NCI-H1436 (cell line): Measurements from ENCODE around the gene ELMO2.
A peak's percentile ranks its signal among the peaks of the same experiment; 100 is the strongest.

ENCODE experiments used
- DNase-seq: peaks from one replicate; lab custom pipeline; 2025; lab: John Stamatoyannopoulos, UW

ELMO2 gene

DNA sequence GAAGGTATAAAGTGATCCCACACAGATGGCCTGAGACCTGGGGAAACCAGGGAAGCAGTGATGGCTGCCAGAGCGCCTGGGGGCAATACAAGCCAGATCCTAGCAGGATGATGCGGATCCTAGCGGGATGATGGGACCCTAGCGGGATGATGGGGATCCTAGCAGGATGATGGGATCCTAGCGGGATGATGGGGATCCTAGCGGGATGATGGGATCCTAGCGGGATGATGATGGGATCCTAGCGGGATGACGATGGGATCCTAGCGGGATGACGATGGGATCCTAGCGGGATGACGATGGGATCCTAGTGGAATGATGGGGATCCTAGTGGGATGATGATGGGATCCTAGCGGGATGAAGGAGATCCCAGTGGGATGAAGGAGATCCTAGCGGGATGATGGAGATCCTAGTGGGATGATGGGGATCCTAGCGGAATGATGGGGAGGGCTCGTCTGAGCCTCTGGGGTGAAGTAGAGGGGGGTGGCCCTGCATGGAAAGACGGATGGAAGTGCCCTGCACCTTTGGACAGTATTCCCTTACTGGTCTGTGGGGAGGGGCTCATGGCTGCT lies 54.0 kb downstream of the ELMO2 start:
- no peak for DNase-seq

DNA sequence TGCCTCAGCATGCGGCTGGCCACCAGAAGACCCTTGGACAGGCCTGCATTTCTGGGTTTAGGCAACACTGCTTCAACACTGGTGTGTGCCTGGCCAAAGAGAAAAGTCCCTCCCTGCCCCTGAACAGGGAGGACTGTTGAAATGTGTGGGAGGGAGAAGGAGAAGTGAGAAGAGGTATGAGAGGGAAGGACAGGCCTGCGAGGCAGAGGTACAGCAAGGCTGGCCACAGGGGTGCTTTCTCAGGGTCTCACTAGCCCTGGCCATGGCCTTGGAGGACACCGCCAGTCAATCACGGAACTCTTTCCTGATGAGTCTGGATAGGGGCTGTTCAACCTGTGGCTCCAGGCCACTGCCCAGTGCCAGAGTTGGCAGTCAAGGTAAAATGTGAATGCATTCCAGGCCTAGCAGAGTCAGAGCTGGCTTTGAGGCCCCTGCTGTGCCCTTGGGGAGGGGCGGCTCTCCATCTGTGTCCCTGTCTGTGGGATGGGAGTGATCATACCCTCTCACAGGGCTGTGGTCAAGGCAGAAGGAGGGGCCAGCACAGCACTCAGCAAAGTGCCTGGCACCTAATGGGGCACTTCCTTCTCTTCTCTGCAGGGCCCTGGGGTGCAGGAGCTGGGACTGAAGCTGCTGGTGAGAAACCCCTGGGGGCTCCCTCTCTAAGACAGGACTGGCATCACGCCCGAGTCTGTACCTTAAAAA lies 54.9 kb downstream of the ELMO2 start:
- no peak for DNase-seq

DNA sequence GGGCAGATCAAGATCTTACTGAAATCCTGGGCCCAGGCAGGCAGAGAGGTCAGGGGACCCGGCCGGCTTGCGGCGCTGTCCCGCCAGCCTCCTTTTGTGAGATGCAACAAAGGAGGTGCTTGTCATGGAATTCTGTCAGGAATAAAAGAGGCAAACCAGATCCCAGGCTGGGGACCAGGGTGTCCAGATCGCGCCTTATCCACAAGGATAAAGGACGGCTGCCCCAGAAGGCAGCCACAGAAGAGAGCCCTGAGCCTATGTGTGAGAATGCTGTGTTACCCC lies 55.5 kb downstream of the ELMO2 start:
- DNase-seq, result no peak

DNA sequence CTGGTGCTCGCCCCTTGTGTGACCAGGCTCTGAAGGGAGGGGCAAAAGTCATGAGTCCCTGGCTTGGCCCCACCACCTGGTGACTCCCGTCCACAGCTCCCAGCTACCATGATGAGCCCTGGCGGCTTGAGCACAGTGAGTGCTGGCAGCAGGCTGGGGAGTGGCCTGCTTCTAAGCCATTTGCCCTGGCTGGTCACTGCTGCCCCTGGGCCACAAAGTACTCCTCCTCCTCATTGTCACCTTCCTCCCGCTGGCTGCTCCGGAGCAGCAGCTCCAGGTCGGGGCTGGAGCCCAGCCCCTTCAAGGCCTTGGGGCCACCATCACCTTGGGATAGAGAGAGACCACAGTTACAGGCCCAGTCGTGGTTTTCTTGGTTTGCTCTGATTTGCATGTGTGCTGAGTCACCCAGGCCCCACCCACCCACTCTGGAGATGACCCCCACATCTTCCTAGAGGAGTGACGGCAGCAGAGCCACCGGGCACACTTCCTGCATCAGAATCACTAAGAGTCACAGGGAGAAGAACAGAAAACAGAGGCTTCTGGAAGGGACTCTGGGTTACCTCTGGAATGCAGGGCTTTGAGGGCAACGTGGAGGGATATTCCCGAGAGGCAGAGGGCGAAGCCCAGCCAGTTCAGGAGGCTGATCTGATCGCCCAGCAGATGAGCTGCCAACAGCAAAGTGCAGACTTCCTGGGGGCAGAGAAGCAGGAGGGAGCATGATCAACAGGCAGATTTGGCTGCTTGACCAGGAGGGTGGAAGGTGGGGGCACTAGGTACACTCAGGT lies 56.0 kb downstream of the ELMO2 start:
- DNase-seq, result no peak

DNA sequence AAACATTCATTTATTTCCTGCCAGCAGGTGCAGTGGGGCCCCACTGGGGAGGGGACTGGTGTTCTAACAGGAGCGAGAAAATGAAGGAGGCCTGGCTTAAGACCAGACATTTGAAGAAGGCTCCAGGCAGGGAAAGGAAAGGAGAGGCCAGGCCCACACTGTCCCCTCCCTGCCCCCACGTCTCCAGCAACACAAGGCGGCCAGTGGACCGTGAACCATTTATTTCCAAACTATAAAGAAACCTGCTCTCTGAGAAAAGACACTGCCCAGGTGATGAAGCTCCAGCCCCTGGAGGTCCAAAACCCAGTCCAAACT lies 56.7 kb downstream of the ELMO2 start:
- no peak for DNase-seq

DNA sequence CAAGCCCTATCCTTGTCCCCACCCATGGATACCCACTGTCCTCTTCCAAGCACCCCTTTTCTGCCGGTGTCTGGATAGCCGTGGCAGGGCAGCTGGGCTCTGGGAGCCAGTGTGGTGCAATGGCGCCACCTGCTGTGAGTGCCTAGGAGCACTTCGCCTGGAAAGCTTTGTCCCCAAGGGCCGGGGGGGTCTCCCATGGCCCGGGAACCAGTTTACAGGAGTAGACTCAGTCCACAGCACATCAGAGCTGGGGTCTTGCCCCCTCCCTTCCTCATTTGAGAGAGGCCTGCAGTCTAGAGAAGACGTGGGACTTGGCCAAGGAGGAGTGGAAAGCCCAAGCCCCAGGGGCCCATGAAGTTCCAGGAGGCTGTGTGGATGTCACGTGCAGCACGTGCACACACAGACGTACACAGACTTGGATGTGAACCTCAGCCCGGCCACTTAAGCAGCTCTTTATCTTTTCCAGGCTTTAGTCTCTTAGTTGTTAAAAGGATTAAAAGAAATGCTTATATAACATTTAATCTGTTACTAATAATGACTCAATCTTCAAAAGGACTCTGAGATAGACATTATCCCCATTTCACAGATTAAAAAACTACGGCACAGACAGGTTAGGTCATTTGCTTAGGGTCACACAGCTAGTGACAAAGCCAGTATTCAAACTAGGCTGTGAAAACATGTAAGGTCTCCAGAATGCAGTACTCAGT lies 57.2 kb downstream of the ELMO2 start:
- DNase-seq, result peak; percentile 53

DNA sequence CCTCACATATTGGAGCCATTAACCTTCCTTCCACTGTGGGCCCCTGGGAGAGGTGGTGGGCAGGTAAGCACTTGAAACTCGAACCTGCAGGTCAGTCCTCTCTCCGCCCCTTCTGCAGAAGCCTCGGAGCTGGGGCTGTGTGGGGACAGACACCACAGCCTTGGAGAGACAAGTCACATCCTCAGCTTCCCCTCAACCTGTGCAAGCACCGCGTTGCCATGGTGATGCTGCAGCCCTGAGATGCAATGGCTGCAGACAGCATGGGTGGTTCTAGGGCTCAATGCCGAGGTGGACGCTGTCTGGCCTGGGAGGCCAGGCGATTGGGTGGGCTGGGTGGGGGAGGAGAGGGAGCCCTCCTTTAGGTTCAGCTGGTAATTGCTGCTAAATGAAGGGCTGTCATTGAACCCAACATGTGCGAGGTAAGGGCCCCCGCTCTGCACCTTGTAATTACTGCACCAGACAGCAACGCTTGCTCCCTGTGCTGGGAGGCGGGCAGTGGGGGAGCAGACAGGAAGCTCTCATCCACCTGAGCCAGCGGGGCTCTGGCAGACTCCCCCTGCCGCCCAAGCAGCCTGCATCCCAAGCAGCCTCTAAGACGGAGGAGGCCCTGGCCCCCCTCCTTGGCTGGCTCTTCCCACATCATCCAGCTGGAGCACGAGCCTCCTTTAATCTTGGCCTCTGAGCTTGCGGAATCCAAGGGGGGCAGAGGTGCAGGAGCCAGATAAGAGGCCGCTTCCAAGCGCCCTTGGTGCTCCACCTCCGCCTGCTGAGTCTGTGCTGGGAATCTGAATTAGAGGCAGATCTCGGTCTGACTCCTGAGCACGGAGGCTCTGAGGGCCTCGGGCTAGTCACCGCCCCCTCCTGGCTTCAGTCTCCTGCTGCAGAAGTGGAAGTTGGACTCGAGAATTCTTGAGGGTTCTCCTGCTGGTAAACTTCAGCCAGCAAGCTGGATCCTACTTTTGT lies 58.3 kb downstream of the ELMO2 start:
- DNase-seq, result no peak

DNA sequence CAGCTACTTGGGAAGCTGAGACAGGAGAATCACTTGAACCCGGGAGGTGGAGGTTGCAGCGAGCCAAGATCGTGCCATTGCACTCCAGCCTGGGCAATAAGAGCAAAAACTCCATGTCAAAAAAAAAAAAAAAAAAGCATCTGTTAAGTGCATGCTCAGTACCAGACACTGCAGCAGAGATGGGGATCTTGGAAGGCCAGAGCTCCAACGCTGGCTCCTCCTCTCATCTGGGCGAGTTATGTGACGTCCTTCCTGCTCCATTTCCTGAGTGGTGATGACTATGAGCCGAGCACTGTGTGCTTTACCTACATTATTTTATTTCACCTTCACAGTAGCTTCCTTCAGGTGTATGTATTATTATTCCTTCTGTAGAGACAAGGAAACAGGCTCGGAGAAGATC lies 59.6 kb downstream of the ELMO2 start:
- no peak for DNase-seq

DNA sequence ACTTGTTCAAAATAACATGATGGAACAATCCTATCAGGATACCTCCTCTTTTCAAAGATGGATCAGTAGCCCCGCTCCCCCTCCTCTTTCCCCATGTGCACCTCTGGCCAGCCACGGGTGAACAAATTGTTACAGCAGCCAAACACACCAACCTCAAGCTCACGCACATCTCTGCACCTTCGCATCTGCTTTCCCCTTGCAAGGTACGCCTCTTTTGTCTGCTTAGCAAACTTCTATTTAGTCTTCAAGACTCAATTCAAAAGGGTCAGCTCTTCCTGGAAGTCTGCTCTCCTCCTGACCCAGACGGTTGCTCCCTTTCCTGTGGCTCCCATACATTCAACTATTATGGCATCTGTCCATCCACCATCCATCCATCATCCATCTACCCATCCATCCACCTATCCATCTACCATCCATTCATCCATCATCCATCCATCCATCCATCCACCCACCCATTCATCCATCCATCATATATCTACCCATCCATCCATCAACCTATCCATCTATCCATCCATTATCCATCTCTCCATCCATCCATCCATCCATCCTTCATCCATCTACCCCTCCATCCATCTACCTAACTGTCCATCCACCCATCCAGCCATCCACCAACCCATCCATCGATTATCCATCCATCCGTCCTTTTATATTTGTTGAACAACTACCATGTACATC lies 61.8 kb downstream of the ELMO2 start:
- no peak for DNase-seq

DNA sequence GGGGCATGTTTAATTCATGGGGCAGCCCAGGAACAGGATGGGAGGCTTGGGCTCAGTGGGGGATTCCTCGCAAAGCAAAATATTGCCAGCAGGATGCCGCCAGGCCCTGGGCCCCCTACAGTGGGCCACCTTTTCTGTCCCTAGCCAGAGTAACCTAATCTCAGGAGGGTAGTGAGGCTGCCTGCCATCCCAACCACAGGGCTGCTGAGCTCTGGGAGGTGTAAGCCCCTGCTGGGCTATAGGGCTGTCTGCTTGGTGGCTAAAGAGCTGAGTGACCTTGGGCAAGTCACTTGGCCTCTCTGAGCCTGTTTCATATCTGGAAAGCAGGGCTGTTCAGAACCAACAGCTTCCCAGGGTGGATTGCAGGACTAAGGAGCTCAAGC lies 62.4 kb downstream of the ELMO2 start:
- DNase-seq, result no peak

DNA sequence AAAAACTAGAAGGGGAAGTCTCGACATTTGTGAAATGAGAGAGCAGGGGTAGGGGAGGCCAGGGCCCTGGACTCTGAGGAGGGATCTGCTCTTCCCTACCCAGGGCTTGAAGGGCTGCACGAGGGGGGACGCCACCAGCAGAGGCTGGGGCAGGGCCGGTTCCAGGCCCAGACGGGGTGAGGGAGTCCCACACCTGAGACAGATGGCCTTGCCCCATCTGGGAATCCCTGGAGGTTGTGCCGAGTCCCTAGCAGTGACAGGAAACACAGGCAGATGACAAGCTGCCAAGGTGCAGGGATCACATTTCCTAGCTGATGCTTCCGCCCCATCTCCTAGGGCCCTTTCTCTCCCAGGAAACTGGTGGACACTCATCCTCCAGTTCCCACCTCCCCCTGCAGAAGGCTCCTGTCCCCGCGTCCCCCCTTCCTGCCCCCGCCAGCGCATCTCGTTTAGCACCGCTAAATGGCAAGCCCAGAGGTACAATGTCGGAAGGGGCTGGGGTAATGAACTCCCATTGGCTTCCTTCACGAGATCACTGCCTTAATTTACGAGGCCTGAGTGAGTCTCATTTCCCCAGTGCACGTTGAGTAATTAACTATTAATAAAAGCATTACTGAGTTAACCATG lies 63.0 kb downstream of the ELMO2 start:
- DNase-seq, result peak; percentile 13

DNA sequence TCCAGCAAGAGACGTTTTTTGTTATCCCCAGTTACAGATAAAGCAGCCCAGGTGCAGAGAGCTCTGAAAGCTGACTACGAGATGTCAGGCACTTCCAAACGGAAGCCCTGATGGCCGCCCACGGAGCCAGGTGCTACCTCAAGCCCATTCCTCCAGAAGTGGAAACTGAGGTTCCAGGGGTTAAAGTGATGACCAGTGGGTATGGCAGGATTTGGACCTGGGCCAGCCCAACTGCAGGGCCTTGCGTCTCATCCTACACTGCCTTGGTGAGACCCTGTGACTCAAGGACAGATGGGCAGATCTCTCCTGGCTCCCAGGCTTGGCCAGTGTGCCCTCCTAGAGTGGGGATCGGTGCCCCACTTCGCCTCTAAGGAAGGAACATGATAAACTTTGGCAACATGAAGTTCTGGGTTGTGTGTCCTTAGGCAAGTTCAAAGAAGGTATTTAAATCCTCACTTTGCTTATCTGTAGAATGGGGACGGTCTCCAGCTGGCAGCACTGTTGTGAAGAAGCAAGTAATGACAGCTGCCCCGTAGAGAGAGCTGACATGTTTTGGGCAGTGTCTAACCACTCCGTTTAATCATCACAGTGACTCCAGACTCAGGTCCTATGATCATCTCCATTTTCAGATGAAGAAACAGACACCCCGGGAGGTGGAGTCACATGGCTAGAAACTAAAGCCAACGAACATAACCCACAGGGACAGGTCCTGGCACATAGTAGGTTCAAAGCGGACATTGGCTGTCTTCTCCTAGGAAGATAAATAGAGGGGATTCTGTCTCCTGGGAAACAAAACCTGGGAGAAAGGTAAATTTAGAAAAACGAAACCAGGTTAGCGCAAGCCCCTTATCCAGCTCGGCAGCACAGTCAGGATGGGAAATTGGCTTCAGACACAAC lies 63.7 kb downstream of the ELMO2 start:
- no peak for DNase-seq

DNA sequence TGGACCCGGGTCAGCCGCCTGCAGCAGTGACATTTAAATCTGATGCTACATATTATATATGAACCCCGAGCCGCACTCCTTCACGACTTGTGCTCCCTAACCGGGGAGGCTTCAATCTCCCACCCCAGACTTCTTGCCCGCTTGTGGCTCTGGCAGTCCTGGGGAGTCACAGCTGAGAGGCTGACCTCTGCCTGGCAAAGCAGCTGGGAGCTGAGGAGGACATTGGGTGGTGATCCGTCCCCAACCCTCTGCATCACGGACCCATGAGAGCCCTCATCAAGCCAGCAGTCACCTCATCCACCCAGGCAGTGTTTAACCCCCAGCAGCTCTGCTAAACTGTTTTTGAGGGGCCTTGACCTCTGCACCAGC lies 64.4 kb downstream of the ELMO2 start:
- no peak for DNase-seq

DNA sequence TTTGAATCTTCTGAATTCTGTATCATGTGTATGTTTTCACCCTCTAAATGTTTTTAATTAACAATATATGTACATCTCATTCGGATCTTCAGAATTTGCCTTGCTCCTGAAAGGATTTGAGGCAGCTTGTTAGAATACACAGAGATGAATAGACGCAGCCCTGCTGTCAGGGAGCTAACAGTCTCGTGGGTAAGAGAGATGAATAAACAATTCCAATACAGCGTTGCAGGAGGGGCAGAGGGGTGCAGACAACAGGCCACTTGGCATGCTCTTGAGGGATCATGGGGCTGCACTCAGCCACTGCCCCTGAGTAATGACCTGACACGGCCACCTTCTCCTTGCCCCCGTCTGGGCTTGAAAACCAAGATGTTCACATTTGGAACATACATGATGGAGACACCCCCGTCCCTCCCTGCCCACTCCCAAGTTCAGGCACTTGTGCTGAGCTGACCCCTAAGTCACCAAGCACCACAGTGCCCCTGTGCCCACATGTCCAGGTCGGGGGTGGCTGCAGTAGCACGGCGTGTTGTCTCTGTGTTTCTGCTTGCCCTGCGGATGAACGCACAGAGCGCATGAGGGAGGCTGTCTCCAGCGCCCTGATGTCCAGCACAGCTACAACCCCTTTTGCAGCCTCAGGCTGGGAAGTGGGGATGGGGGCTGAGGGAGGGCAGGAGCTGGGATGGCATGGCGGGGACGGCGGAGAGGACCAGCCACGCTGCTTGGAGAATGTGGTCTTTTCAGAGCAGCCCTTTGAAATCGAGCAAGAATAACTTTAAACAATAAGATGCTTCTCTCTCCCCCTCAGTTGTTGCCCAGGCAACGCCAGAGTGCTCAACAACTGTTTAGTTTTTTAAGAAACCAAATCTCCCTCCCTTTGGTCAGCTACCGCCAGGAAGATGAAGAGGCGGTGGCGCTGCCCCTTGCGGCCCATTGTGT lies 65.1 kb downstream of the ELMO2 start:
- DNase-seq, result no peak

DNA sequence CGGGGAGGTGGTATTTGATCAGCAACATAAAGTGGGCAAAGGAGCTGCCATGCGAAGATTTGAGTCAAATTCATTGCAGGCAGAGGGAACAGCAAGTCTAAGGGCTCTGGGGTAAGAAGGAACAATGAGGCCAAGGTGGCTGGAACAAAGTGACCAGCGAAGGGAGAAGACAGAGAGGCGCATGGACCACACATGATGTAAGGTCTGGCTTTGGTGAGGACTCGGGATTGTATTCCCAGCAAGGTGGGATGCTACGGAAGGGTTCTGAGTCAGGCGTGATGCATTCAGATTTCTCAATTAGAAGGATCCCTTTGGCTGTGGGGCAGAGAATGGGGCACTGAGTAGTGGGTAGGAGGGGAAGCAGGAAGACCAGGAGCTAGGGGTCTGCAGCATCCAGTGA lies 67.4 kb downstream of the ELMO2 start:
- no peak for DNase-seq

DNA sequence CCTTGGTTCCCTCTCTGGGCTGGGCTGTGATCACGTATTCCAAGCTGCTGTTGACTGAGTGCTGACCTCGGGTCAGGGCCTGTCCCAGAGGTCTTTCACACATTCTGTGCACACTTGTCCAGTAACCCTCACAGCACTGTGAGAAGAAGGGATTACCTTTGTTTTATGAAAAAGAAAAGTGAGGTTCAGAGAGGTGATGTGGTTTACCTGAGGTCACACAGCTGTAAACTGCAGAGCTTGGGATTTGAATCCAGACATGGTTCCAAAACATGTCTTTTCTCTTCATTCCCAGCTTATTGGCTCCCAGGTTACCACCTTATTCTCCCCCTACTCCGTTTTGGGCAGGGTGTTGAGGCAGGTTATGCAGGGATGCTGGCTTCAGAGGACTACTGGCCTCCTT lies 69.7 kb downstream of the ELMO2 start:
- DNase-seq, result no peak

DNA sequence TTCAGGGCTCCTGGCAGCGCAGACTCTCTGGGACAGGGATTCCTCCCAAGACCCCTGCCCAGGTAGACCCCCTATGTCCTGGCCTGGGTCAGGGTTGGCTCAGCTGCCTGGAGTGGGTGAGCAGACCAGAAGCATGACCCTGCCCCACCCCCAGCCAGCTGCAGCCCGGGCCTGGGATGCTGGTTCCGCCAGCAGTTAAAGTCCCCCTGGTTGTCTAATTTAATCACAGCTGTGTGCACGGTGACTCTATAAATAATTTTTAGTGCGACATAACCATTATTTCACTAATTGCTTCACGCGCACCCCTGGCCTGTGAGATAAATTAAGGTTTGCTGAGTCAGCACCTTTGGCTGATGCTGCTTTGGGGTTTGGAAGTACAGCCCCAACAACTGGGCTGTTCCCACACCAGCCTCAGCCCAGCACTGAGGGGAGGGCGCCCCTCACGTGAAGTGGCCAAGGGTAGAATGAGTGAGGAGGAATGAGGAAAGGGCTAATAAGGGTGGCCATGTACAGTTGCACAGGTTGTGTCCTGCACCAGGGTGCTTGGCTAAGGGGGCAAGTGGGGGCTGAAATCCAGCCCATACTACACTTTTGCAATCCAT lies 72.0 kb downstream of the ELMO2 start:
- no peak for DNase-seq

DNA sequence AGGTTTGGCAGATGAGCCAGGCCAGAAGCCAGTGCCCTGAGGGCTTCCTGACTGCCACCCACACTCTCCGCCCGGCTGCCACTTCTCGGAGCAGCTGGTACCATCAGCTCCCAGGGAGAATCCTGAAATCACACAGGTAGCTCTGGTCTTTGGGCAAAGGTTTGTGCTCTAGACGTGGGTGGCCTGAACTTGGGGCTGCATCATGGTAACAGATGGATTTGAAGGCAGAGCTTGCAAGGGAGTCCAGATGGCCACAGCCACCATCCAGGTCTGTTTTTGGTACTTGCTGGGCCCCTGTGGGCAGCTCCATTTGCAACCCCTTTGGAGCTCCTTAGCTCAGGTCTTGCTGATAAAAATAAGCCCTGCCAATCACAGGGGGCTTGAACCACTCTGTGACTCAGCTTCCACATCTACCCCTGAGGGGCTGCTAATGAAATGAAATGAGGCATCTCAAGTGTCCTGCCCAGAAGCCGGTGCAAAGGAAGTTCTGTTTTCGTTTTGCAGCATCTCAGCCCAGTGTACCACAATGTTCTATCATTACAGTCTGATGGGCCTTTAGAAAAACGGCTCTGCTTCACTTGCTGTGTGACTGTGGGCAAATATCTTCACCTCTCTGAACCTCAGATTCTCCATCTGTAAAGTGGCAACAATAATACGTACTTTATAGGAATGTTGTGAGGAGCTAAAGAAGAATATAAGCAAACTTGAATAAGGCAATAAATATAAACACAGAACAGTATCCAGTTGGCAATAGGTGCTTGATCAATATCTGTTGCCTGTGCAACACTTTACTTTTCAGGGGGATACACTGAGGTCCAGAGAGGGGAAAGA lies 73.0 kb downstream of the ELMO2 start:
- DNase-seq, result no peak
